ENCODE results near the gene RUNX1. TPM values are rescaled to one million over a fixed set of nuclear protein-coding genes. Genes with fewer than 3 reads are reported as not detected.

The RUNX1 gene
- total and polyA plus RNA-seq, 2 donors (not counting 1 experiment from before 2014, with no cell fraction given) = 26.3 to 73.0 TPM

GRCh38 chr21:34887105-34887442 is 162.0 kb downstream of the RUNX1 start:
- Mint-ChIP-seq H3K4me3 (peak overlapping the region; percentile 93), H3K27me3 (no peaks in the 10 kb centered on the region), H3K9me3 (ENCODE audit: insufficient read depth) (no peaks in the 10 kb centered on the region), H3K27ac (peak overlapping the region; percentile 32), H3K4me1 (peaks cover 63% of the 10 kb centered on the region)
- Histone ChIP-seq H3K79me2 (ENCODE audit: control insufficient read depth, insufficient read depth, low read length) (peaks cover 28% of the 10 kb centered on the region), H2AFZ (ENCODE audit: insufficient read depth, low read depth, low read length, poor library complexity, severe bottlenecking) (no peak overlapping the region), H3K27ac (ENCODE audit: low read length in 2 of 2) (no peak overlapping the region), H3K36me3 (replicated peaks in 1 of 2; ENCODE audit: control extremely low read depth in 1 of 2, control insufficient read depth in 1 of 2, extremely low read depth in 1 of 2, insufficient read depth in 2 of 2, low read length in 1 of 2) (no peaks in the 10 kb centered on the region), H3K9ac (ENCODE audit: low read length) (peak overlapping the region; percentile 48), H3K4me3 (ENCODE audit: control extremely low read depth in 1 of 5, extremely low read depth in 1 of 5, insufficient read depth in 1 of 5, low read depth in 2 of 5, low read length in 4 of 5) (peak overlapping the region in 4 of 5 experiments; percentile 45 to 80 (median 62)), H3K4me1 (ENCODE audit: control insufficient read depth in 2 of 2, insufficient read depth in 2 of 2, low read length in 2 of 2) (peaks cover 62 to 70% of the 10 kb centered on the region in 2 donors), H3K9me3 (ENCODE audit: control extremely low read depth in 1 of 3, control insufficient read depth in 2 of 3, insufficient read depth in 1 of 3, low read length in 2 of 3) (peaks cover 0 to 4% (median 0%) of the 10 kb centered on the region in 3 donors), H4K20me1 (ENCODE audit: control insufficient read depth, insufficient read depth, low read length, poor library complexity, severe bottlenecking) (peaks cover 35% of the 10 kb centered on the region), H3K4me2 (replicated peaks; ENCODE audit: low read depth, low read length, poor library complexity, severe bottlenecking) (peak overlapping the region; percentile 99), H3K27me3 (replicated peaks in 1 of 4; ENCODE audit: control extremely low read depth in 1 of 4, control insufficient read depth in 3 of 4, insufficient read depth in 4 of 4, low read length in 3 of 4) (peaks cover 0 to 13% (median 2%) of the 10 kb centered on the region in 4 experiments)
- DNase-seq (no peak), ATAC-seq (ENCODE audit: low read depth) (no peak)
- intact Hi-C loops (cut with micrococcal nuclease) = loop anchor here (10.0 kb wide), 2 partner anchors 638 to 1048 kb away; no protein-coding TSS in a partner anchor
- ChIA-PET POLR2A (interaction anchor here (0.6 to 2.9 kb wide), 10 partner anchors 14 to 653 kb away, joined by 3 to 15 read pairs (median 4); no protein-coding TSS in a partner anchor), CTCF (interaction anchor here (1.0 to 11.6 kb wide), 13 partner anchors 7 to 1225 kb away, joined by 3 to 131 read pairs (median 7); partner anchors contain the start of gene RUNX1)
- 41% methylated on average over 6 of the region's 15 CpGs for WGBS (ENCODE audit: insufficient coverage)
- TF ChIP-seq EZH2 (IDR thresholded peaks at IDR 0.05; ENCODE audit: borderline replicate concordance, insufficient read depth, low read depth, low read length, poor library complexity, severe bottlenecking) (no peak), CTCF (IDR thresholded peaks at IDR 0.05) (no peak)

Measured in B cell (primary cell).